HG03196 (cell line): ENCODE measurements around the gene NDUFC2.
A peak's percentile ranks its signal among the peaks of the same experiment; 100 is the strongest.
"Not testable (repeated sequence)": the region's sequence is repeated elsewhere in the genome, so short reads cannot be mapped to it uniquely, and the experiment has no call there.

Experiments used
- ATAC-seq: cut with Tn5 transposase; IDR thresholded peaks from one replicate; pipeline ENCODE4 v1.9.1; 2021; ENCODE audit not compliant: unreplicated experiment

The NDUFC2 gene

DNA sequence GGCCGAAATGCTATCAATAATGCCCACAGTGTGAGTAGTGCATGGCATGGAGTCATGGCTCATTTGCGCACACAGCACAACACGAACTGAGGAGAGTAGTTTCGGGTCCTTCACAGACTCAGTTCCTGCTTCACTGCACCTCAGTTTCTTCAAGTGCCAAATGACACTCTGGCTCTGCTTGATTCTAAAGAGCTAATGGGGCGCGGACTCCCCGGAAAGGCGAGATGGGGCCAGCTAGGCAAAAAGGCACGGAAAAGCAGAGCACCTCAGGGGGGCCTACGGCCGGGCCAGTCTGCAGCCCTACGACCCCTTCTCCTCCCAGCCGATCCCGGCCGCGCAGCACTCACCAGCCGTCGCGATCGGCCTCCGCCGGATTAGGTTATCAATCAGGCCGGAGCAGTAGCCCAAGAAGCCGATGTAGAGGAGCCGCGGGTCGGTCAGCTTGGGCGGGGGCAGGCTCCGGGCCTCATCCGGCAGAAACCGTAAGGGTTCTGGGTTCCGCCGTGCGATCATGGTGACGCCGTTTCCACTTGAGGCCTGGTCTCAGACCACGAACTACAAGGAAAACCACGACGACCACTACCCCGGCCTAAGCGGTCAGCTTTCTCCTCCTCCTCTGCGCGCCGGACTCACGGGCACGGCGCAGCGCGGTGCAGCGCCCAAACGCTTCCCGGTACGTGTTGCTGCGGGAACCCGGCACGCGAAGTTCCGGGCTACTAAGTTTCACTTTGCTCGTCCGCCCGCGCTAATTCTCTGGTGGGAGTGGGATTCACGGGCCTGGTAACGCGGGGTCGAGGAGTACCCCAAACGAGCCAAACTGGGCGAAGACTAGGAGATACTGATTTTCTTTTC is at the start of gene NDUFC2:
TSS of gene NDUFC2 (minus strand) at position 631 of the 852 bp plus-strand sequence. CDS start at position 513, 118 bp downstream.
- peak; percentile 79 for ATAC-seq

DNA sequence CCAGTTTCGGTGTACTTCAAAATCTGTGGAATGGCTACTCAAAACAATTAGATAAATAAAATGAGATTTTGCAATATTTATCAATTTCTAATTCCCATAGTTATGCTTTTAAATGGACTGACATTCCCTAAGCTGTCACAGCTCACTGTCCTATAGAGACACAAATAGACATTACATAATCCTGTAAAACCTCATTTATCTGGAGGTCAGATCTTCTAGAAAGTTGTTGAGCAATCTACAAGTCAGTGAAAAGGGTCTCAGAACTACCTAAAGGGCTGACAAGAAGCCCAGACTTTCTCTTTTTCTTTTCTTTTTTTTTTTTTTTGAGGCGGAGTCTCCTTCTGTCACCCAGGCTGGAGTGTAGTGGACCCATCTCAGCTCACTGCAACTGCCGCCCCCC is 47.7 kb upstream of the NDUFC2 start:
- no peak for ATAC-seq

GRCh38 chr11:78112582-78113275 is 33.1 kb upstream of the NDUFC2 start:
- no peak for ATAC-seq

- no peak for ATAC-seq
These were observed 31.6 kb upstream of the NDUFC2 start for GRCh38 chr11:78111298-78111697.

DNA sequence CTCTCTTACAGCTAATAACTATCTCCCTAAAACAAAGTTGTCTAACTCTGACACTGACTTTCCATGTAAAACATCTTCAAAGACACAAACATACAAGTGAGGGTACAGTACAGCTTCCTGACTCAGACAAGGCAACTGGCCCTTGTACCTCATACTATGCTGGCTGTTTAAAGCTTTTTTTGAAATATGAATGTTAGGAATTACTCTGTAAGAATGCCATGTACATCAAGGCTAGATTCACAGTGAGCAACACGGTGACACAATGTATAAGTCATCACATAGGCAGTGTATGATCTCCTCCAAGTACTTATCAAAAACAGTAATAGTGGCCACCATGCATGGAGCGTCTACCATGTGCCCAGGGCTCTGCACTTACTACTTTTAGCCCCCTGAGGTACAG is 31.2 kb upstream of the NDUFC2 start:
- ATAC-seq = no peak

- ATAC-seq = no peak
These were observed 30.7 kb upstream of the NDUFC2 start for GRCh38 chr11:78110351-78110750.

DNA sequence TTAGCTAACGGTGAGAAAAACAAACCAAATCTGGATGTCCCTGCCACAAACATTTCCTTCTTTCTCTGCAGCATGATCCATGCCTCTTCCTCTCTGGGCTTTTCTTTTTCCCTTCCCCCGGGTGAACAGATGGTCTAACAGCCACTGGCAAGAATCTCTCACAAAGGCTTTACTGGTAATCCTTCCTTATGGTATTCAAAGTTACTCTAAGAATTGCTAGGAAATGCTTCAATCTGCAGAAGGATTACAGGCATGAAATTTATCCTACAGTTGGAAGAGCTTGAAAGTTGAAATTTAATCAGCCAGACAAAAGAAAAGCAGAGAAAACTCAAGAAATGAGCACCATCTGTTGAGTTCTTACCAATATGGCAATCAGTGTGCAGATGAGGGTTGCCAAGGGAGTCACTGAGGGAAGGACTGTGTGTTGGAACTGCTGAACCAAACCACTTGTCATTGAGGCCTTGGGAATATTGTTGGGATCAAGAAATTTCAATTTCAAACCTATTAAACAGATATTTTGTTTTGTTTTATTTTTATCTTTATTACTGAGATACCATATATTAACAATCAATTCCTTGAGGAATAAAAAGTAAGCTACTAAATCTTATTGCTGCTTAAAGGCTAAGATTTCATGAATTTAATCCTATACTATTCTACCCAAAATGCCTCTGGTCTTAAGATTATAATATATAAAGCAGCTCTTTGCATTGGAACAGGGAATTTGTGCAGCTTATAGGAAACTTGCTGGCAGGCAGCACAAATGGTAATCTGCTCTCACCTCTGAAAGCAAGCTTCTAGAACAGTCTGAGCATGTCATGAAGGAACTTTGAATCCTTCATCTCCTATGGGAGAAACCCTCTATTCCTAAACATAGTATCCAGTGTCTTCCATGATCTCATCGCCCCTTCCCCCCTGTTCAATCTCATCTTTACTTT is 29.7 kb upstream of the NDUFC2 start:
- no peak for ATAC-seq

GRCh38 chr11:78100676-78101472 is 21.2 kb upstream of the NDUFC2 start:
- ATAC-seq = no peak

- no peak for ATAC-seq
These were observed 20.6 kb upstream of the NDUFC2 start for GRCh38 chr11:78100261-78100660.

- ATAC-seq = no peak
These were observed 20.0 kb upstream of the NDUFC2 start for GRCh38 chr11:78099666-78100065.

DNA sequence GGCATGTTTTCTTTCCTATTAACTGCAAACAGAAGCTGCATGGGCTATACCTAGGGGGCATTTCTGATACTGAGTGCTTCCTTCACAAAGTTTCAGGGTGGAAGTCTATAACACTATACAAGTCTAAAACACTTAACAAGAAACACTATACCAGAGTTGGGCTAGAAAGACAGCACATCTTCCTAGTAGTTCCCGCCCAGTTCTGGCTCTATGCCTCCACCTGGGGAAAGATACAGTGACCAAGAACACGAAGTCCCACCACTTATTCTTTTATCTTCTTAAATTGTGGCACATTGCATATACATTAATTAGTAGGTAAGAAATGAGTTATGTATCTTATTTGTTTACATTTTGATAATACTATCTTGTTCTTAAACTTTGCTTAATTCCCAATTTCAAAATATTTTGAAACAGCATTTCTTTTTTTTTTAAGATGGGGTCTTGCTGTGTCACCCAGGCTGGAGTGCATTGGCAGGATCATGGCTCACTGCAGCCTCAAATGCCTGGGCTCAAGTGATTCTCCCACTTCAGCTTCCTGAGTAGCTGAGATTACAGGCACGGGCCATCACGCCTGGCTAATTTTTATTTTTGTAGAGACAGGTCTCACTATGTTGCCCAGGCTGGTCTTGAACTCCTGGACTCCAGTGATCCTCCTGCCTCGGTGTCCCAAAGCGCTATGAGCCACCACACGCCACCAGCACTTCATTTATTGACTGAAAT is 18.2 kb upstream of the NDUFC2 start:
- no peak for ATAC-seq

DNA sequence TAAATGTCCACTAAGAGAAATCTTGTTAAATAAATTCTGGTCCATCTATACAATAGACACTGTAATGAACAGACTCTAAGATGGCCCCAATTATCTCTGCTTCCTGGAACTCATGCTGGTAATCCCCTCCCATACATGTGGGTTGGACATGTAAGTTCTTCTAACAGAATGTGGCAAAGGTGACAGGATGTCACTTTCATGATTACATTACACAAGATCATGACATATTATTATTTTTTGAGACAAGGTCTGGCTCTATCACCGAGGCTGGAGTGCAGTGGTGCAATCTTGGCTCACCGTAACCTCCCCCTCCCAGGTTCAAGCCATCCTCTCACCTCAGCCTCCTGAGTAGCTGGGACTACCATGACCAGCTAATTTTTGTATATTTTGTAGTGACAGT is 14.6 kb upstream of the NDUFC2 start:
- no peak for ATAC-seq

DNA sequence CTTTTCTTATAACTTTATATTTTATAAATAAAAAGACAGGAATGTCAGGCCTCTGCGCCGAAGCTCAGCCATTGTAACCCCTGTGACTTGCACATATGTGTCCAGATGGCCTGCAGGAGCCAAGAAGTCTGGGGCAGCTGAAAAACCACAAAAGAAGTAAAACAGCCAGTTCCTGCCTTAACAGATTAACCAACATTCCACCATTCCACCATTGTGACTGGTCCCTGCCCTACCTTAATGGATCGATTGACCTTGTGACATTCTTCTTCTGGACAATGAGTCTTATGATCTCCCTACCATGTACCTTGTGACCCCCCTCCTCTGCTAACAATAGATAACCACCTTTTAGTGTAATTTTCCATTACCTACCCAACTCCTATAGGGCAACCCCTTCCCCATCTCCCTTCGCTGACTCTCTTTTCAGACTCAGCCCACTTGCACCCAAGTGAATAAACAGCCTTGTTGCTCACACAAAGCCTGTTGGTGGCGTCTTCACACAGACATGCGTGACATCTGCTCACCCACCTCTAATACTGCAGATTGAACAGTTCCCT is 6.9 kb upstream of the NDUFC2 start:
- ATAC-seq = not testable (repeated sequence)

DNA sequence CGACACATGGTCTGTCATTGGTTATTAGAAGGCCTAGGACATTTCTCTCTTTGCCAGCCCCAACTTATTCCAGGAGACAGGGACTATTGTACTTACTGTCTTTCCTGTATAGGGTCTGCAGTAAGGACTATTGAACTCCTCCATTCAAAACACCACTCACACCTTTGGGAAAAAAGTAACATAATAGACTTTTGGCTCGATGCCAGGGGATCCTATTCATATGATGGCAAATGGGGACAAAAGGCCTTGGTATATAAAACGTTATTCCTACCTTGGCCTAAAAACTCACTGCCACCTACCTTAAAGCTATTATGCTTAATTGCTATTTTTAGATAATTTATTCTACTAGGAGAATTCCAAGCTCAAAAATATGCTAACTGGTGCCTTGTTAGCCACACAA is 6.3 kb upstream of the NDUFC2 start:
- no peak for ATAC-seq

DNA sequence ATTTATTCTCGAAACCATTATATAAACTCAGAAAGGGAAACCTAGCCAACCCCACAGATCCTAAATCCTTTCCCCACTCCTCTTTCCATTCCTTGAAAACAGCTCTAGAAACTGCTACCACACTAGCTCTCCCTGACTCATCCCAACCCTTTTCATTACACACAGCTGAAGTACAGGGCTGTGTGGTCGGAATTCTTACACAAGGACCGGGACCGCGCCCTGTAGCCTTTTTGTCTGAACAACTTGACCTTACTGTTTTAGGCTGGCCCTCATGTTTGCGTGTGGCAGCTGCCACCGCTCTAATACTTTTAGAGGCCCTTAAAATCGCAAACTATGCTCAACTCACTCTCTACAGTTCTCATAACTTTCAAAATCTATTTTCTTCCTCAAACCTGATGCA is 4.8 kb upstream of the NDUFC2 start:
- ATAC-seq = not testable (repeated sequence)

DNA sequence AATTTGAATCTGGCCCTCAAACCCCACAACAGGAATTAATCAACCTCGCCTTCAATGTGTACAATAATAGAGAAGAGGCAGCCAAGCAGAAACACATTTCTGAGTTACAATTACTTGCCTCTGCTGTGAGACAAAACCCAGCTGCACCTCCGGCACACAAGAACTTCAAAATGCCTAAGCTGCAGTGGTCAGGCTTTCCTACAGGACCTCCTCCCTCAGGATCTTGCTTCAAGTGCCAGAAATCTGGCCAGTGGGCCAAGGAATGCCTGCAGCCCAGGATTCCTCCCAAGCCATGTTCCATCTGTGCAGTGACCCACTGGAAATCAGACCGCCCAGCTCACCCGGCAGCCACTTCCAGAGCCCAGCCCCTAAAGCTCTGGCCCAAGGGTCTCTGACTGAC is 3.4 kb upstream of the NDUFC2 start:
- no peak for ATAC-seq

GRCh38 chr11:78082146-78082545 is 2.5 kb upstream of the NDUFC2 start:
- ATAC-seq = no peak

DNA sequence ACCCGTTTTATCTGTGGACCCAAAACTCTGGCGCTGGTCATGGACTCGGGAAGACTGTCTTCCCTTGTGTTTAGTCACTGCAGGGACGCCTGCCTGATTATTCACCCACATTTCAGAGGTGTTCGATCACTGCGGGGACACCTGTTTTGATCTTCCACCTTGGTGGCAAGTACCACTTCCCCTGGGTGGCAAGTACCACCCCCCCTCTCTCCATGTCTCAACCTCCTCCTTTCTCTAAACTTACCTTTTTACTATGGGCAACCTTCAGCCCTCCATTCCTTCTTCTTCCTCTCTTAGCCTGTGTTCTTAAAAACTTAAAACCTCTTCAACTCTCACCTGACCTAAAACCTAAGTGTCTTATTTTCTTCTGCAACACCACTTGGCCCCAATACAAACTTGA is 1.9 kb upstream of the NDUFC2 start:
- no peak for ATAC-seq

GRCh38 chr11:78080818-78081495 is 1.3 kb upstream of the NDUFC2 start:
- no peak for ATAC-seq
